A549 (cell line): ENCODE results near the gene AREL1. TPM values are rescaled to one million over a fixed set of nuclear protein-coding genes. Genes with fewer than 3 reads are reported as not detected.

Source experiments
- ATAC-seq, 2 experiments: fragments of 200-7000 bp in 1 of 2; fragments of >200 bp in 1 of 2; cut with Nextera tagmentation in 1 of 2; cut with Tn5 transposase in 1 of 2; 3 replicates each; pipeline versions ENCODE4 v1.8.0 to v1.9.1; 2018 to 2020; ENCODE audit warnings: mild to moderate bottlenecking in 1 of 2, moderate library complexity in 1 of 2
- CTCF ChIA-PET: fragments of 300-600 bp; sonication (Branson Sonifier 250); formaldehyde crosslinking; extraction: SDS; loops from one replicate; lab custom pipeline; 2021; ENCODE audit warnings: antibody characterized with exemption, inconsistent platforms; lab: Yijun Ruan, JAX
- POLR2A ChIA-PET: fragments of 350-600 bp; formaldehyde crosslinking; extraction: SDS; loops from one replicate; lab custom pipeline; 2021; ENCODE audit warnings: antibody characterized with exemption, inconsistent platforms; lab: Yijun Ruan, JAX
- DNase-seq, 2 experiments: peaks; one replicate each; pipeline versions ENCODE4 v3.0.0 to v3.0.0-alpha.2; 2011 to 2016; ENCODE audit warnings: low read depth in 1 of 2, low spot score in 1 of 2
- FAIRE-seq: peaks from 2 replicates; lab custom pipeline; 2011; peaks lifted over from hg19 to GRCh38; lab: Jason Lieb, UNC
- H3K27ac ChIP-seq, 2 experiments: fragments of >200 bp; sonication (Bioruptor Twin); formaldehyde crosslinking; 3 replicates each; pipeline ENCODE4 v1.5.1; 2016 to 2017
- H3K4me1 ChIP-seq: fragments of >200 bp; sonication (Bioruptor Twin); formaldehyde crosslinking; 3 replicates; pipeline ENCODE4 v1.6.1; 2016
- H3K4me2 ChIP-seq: fragments of >200 bp; sonication (Bioruptor Twin); formaldehyde crosslinking; 3 replicates; pipeline ENCODE4 v1.6.1; 2016
- H3K4me3 ChIP-seq: fragments of >200 bp; sonication (Bioruptor Twin); formaldehyde crosslinking; 3 replicates; pipeline ENCODE4 v1.5.1; 2016
- H3K9me3 ChIP-seq: fragments of >200 bp; sonication (Bioruptor Twin); formaldehyde crosslinking; 3 replicates; pipeline ENCODE4 v1.6.1; 2016
- CBX2 ChIP-seq: fragments of 200-600 bp; sonication (generic); IDR thresholded peaks from 2 replicates; pipeline ENCODE4 v1.6.1; 2016; ENCODE audit warnings: low read depth, mild to moderate bottlenecking, borderline replicate concordance
- EHMT2 ChIP-seq: fragments of 200-600 bp; sonication (generic); IDR thresholded peaks from 2 replicates; pipeline ENCODE4 v1.6.1; 2016; ENCODE audit warnings: antibody characterized with exemption, low read depth, mild to moderate bottlenecking, moderate library complexity
- EP300 ChIP-seq, 2 experiments: fragments of >200 bp; sonication (Bioruptor Twin); formaldehyde crosslinking; IDR thresholded peaks; 2 replicates in 1 of 2; 3 replicates in 1 of 2; pipeline ENCODE4 v1.6.1; 2016 to 2017
- FOSL2 ChIP-seq, 2 experiments: fragments of 450-650 bp in 1 of 2; fragments of >200 bp in 1 of 2; sonication (Bioruptor Twin) in 1 of 2; formaldehyde crosslinking; IDR thresholded peaks; 2 replicates each; pipeline versions ENCODE4 v1.5.0 to v1.6.1; 2016 to 2020; ENCODE audit warnings: mild to moderate bottlenecking in 1 of 2, moderate library complexity in 1 of 2
- GATA3 ChIP-seq: IDR thresholded peaks from 2 replicates; pipeline ENCODE4 v1.6.1; 2012; ENCODE audit warnings: borderline replicate concordance
- HEYL ChIP-seq: fragments of 250-450 bp; sonication (Bioruptor Pico); IDR thresholded peaks from 2 replicates; pipeline ENCODE4 v1.8.0; 2021; ENCODE audit warnings: mild to moderate bottlenecking, moderate library complexity
- JUN ChIP-seq, 2 experiments: fragments of >200 bp; sonication (Bioruptor Twin); formaldehyde crosslinking; IDR thresholded peaks; 2 replicates in 1 of 2; 3 replicates in 1 of 2; pipeline ENCODE4 v1.6.1; 2016 to 2017
- JUNB ChIP-seq: fragments of >200 bp; sonication (Bioruptor Twin); formaldehyde crosslinking; IDR thresholded peaks from 2 replicates; pipeline ENCODE4 v1.6.1; 2016
- KDM1A ChIP-seq: fragments of 200-600 bp; sonication (generic); IDR thresholded peaks from 2 replicates; pipeline ENCODE4 v1.6.1; 2016; ENCODE audit warnings: low read depth, mild to moderate bottlenecking
- KDM5A ChIP-seq: fragments of 200-600 bp; sonication (generic); IDR thresholded peaks from 2 replicates; pipeline ENCODE4 v1.6.1; 2016; ENCODE audit warnings: antibody characterized with exemption, mild to moderate bottlenecking
- NFE2L2 ChIP-seq: fragments of 150-350 bp; conservative IDR thresholded peaks from 2 replicates; pipeline ENCODE4 v1.6.1; 2014; ENCODE audit warnings: low read length
- NR3C1 ChIP-seq: fragments of >200 bp; sonication (Bioruptor Twin); formaldehyde crosslinking; IDR thresholded peaks from 3 replicates; pipeline ENCODE4 v1.6.1; 2017
- RAD21 ChIP-seq, 2 experiments: fragments of >200 bp in 1 of 2; sonication (Bioruptor Twin) in 1 of 2; formaldehyde crosslinking in 1 of 2; IDR thresholded peaks in 1 of 2; conservative IDR thresholded peaks in 1 of 2; 2 replicates in 1 of 2; 3 replicates in 1 of 2; pipeline ENCODE4 v1.6.1; 2012 to 2018; ENCODE audit warnings: inconsistent platforms in 1 of 2
- RFX5 ChIP-seq: fragments of 450-650 bp; IDR thresholded peaks from 2 replicates; pipeline ENCODE4 v1.7.1; 2014; ENCODE audit warnings: antibody characterized with exemption, mild to moderate bottlenecking, moderate library complexity
- SREBF2 ChIP-seq: fragments of 450-650 bp; IDR thresholded peaks from 2 replicates; pipeline ENCODE4 v1.6.1; 2014; ENCODE audit warnings: mild to moderate bottlenecking, moderate library complexity
- WGBS: methylation state at CpG from one replicate; pipeline ENCODE4 v1.1.6; 2017; ENCODE audit errors: missing lambda C conversion rate; 5-methylcytosine and 5-hydroxymethylcytosine counted together
- polyA plus RNA-seq, 4 experiments: library from polyadenylated mRNA; depleted of rRNA in 3 of 4; stranded (reverse); fragments of >200 nt; fragmentation: RNase III in 1 of 4; extraction: RNeasy Plus Mini Kit Qiagen cat#74134 plus additional on column Dnase treatment in 1 of 4; gene quantifications; 2 replicates in 3 of 4; 3 replicates in 1 of 4; pipeline ENCODE4 v1.2.3, GENCODE V29; 2011 to 2017
- TF ChIP-seq, protein P1 (sequence below): fragments of 250-450 bp; sonication (Bioruptor Pico); IDR thresholded peaks from 2 replicates; pipeline ENCODE4 v1.5.0; 2021; ENCODE audit warnings: mild to moderate bottlenecking, moderate library complexity, borderline replicate concordance
- TF ChIP-seq, protein P2 (sequence below): fragments of 250-450 bp; sonication (Bioruptor Pico); IDR thresholded peaks from 2 replicates; pipeline ENCODE4 v1.5.0; 2020; ENCODE audit warnings: low read depth, mild to moderate bottlenecking, moderate library complexity
- TF ChIP-seq, protein P3 (sequence below): IDR thresholded peaks from 2 replicates; pipeline ENCODE4 v1.6.1; 2012
- TF ChIP-seq, protein P4 (sequence below): IDR thresholded peaks from 2 replicates; pipeline ENCODE4 v1.6.1; 2012; ENCODE audit warnings: low read depth, borderline replicate concordance

The AREL1 gene
- polyA plus RNA-seq, 2 of the 4 experiments (the other 2 are of a cell fraction): 27.5 to 48.6 TPM

DNA sequence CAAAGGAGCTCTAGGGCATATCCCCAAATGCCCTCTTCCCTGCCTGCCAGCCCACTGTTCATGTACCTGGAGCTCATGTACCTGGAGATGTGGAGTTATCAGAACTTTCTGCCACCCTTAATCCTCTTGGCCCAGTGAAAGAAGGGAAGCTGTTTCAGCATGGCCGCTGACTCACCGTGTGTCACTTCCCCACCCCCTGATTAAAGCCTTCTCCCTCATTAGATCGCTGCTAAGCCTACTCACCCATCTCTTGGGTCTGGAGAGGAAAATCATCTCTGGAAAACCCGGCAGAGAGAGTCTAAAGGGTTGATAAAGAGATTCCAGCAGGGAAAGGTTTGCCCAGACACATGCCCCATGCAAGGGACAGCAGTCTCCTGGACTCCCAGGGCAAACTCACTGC lies 96.4 kb downstream of the AREL1 start:
- TF ChIP-seq, protein P1, sequence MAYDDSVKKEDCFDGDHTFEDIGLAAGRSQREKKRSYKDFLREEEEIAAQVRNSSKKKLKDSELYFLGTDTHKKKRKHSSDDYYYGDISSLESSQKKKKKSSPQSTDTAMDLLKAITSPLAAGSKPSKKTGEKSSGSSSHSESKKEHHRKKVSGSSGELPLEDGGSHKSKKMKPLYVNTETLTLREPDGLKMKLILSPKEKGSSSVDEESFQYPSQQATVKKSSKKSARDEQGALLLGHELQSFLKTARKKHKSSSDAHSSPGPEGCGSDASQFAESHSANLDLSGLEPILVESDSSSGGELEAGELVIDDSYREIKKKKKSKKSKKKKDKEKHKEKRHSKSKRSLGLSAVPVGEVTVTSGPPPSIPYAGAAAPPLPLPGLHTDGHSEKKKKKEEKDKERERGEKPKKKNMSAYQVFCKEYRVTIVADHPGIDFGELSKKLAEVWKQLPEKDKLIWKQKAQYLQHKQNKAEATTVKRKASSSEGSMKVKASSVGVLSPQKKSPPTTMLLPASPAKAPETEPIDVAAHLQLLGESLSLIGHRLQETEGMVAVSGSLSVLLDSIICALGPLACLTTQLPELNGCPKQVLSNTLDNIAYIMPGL (CRISPR knock-in tag): no peak
- TF ChIP-seq FOSL2 (IDR thresholded peaks at IDR 0.05) (peak; percentile 68), FOSL2 (CRISPR knock-in tag; IDR thresholded peaks at IDR 0.05) (peak; percentile 87), JUN (IDR thresholded peaks at IDR 0.05) (no peak; a peak in 1 of 5 replicates), KDM1A (no peak), JUNB (peak; percentile 54; the same call in 1 of the 2 replicates), NFE2L2 (0 out of 2 replicates have a peak, but pooled peaks have one; percentile 5)
- TF ChIP-seq, protein P2, sequence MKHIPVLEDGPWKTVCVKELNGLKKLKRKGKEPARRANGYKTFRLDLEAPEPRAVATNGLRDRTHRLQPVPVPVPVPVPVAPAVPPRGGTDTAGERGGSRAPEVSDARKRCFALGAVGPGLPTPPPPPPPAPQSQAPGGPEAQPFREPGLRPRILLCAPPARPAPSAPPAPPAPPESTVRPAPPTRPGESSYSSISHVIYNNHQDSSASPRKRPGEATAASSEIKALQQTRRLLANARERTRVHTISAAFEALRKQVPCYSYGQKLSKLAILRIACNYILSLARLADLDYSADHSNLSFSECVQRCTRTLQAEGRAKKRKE (CRISPR knock-in tag): peak; percentile 48; the same call in 1 of the 2 replicates
- TF ChIP-seq, protein P3, sequence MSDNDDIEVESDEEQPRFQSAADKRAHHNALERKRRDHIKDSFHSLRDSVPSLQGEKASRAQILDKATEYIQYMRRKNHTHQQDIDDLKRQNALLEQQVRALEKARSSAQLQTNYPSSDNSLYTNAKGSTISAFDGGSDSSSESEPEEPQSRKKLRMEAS: peak; percentile 58
- Histone ChIP-seq H3K4me2 (peak overlapping the region; percentile 76), H3K4me1 (peaks cover 81% of the 10 kb centered on the region), H3K9me3 (no peaks in the 10 kb centered on the region), H3K4me3 (no peak overlapping the region), H3K27ac (peak overlapping the region; percentile 89 to 96)
- POLR2A ChIA-PET: interaction anchor here (0.9 to 2.8 kb wide), 4 partner anchors 17 to 147 kb away, joined by 3 to 9 read pairs (median 6); partner anchors contain the start of gene YLPM1
- CTCF ChIA-PET: interaction anchor here (0.6 to 4.2 kb wide), 13 partner anchors 7 to 188 kb away, joined by 3 to 35 read pairs (median 4); partner anchors contain the start of gene YLPM1
- DNase-seq (peak; percentile 46 to 61), ATAC-seq (peak in 1 of 2 experiments; percentile 1; a peak in 2 of 6 replicates), FAIRE-seq (no peak)
- WGBS: 5% methylated on average over 4 of the region's 4 CpGs

DNA sequence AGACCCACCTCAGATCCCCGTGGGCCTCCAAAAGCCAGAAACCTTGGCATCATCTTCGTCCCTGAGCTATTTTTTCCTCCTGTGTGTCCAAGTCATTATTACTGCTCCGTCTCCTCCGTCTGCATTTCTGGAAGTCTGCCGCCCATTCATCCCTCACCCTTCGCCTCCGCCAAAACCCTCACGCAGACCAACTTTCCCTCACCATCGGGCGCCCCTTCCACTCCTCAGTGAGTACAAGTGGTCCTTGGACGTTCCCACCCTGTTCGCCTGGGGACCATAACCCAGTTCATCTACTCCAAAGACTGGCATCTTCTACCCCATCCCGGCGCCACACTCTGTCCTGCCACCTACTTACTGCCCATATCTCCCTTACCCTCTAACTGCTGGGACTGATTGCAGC lies 97.1 kb downstream of the AREL1 start:
- peaks cover 78% of the 10 kb centered on the region for H3K4me1 ChIP-seq
- TF ChIP-seq, protein P4, sequence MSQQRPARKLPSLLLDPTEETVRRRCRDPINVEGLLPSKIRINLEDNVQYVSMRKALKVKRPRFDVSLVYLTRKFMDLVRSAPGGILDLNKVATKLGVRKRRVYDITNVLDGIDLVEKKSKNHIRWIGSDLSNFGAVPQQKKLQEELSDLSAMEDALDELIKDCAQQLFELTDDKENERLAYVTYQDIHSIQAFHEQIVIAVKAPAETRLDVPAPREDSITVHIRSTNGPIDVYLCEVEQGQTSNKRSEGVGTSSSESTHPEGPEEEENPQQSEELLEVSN: no peak
- TF ChIP-seq EP300 (IDR thresholded peaks at IDR 0.05) (no peak), RAD21 (conservative IDR thresholded peaks at IDR 0.05 in 1 of 2, IDR thresholded peaks at IDR 0.05 in 1 of 2) (no peak), KDM1A (no peak), RFX5 (no peak), EHMT2 (no peak), HEYL (no peak), GATA3 (no peak), SREBF2 (no peak), KDM5A (no peak), CBX2 (no peak), NR3C1 (no peak)
- TF ChIP-seq, protein P1 (CRISPR knock-in tag): no peak
- FAIRE-seq (no peak), DNase-seq (no peak), ATAC-seq (no peak)
- 97% methylated on average over 14 of the region's 14 CpGs for WGBS
- H3K4me2 ChIP-seq: peak overlapping the region; percentile 76
- peak overlapping the region; percentile 89 to 96 for H3K27ac ChIP-seq
- ChIA-PET CTCF (interaction anchor here (0.6 to 2.3 kb wide), 17 partner anchors 9 to 469 kb away, joined by 3 to 6 read pairs (median 3); partner anchors contain the start of gene YLPM1), POLR2A (interaction anchor here (0.5 to 0.9 kb wide), 3 partner anchors 44 to 147 kb away, joined by 3 to 4 read pairs (median 3); partner anchors contain the start of gene YLPM1)
- H3K9me3 ChIP-seq: no peaks in the 10 kb centered on the region
- no peak overlapping the region for H3K4me3 ChIP-seq
